GM18907 (cell line): ENCODE results near the gene ACOT8.
"Not testable (repeated sequence)": the region's sequence is repeated elsewhere in the genome, so short reads cannot be mapped to it uniquely, and the experiment has no call there.

ENCODE experiments used
- ATAC-seq: cut with Tn5 transposase; IDR thresholded peaks from one replicate; pipeline ENCODE4 v1.9.1; 2021; ENCODE audit warnings: mild to moderate bottlenecking, moderate library complexity; ENCODE audit not compliant: unreplicated experiment

ACOT8 gene

GRCh38 chr20:45797955-45798354 is 59.2 kb downstream of the ACOT8 start:
- not testable (repeated sequence) for ATAC-seq

- ATAC-seq = not testable (repeated sequence)
These were observed 59.7 kb downstream of the ACOT8 start for GRCh38 chr20:45797510-45797909.

GRCh38 chr20:45796337-45797065 is 60.7 kb downstream of the ACOT8 start:
- ATAC-seq = no peak

- ATAC-seq = peak; percentile 12
These were observed 64.7 kb downstream of the ACOT8 start for GRCh38 chr20:45792317-45793118.
